NCI-H146 (cell line): Measurements from ENCODE around the gene HYAL4.

Source experiments
- DNase-seq: peaks from one replicate; lab custom pipeline; 2025; lab: John Stamatoyannopoulos, UW

HYAL4 gene

GRCh38 chr7:123916240-123916724 lies 71.3 kb downstream of the HYAL4 start:
- DNase-seq, result peak; percentile 10

GRCh38 chr7:123917878-123918277 lies 72.9 kb downstream of the HYAL4 start:
- DNase-seq, result no peak

GRCh38 chr7:123918309-123918708 lies 73.3 kb downstream of the HYAL4 start:
- DNase-seq, result no peak

- no peak for DNase-seq
Measured at GRCh38 chr7:123923599-123923998, 78.6 kb downstream of the HYAL4 start.

GRCh38 chr7:123924941-123925340 lies 80.0 kb downstream of the HYAL4 start, which contains the start of gene SPAM1:
Gene SPAM1, plus strand, starts transcription at chr7:123925241. Its CDS starts 28,330 bp downstream, at chr7:123953571.
- no peak for DNase-seq
